IMR-90 (cell line): ENCODE measurements around the gene P2RX7. TPM values are rescaled to one million over a fixed set of nuclear protein-coding genes. Genes with fewer than 3 reads are reported as not detected.

Experiments
- ATAC-seq: fragments of 200-7000 bp; cut with Tn5 transposase; 2 replicates; pipeline ENCODE4 v1.9.1; 2020; ENCODE audit warnings: low read depth, mild to moderate bottlenecking, moderate library complexity
- BruUV-seq: library from RNA; stranded (reverse); fragments of 400-500 nt; replicated peaks from 2 replicates; lab custom pipeline; 2021; lab: Mats Ljungman, UMichigan
- CTCF ChIA-PET: fragments of 300-600 bp; formaldehyde crosslinking; extraction: SDS; loops from one replicate; lab custom pipeline; 2021; ENCODE audit warnings: antibody characterized with exemption; lab: Yijun Ruan, JAX
- POLR2A ChIA-PET: fragments of 300-600 bp; sonication (Branson Sonifier 250); formaldehyde crosslinking; loops from one replicate; lab custom pipeline; 2022; ENCODE audit warnings: antibody characterized with exemption; ENCODE audit not compliant: unreplicated experiment; lab: Charles Lee
- DNase-seq: peaks from one replicate; pipeline ENCODE4 v3.0.0; 2013
- H2AFZ ChIP-seq: replicated peaks from 2 replicates; pipeline ENCODE3; 2013; ENCODE audit warnings: low read length, mild to moderate bottlenecking; ENCODE audit not compliant: poor library complexity
- H2AK5ac ChIP-seq: 2 replicates; pipeline ENCODE4 v1.6.1; 2013; ENCODE audit warnings: low read depth, low read length, inconsistent platforms
- H2AK9ac ChIP-seq: replicated peaks from 2 replicates; pipeline ENCODE3; 2013; ENCODE audit warnings: mild to moderate bottlenecking, low read depth, low read length, moderate library complexity; ENCODE audit not compliant: poor library complexity
- H2BK120ac ChIP-seq: 2 replicates; pipeline ENCODE4 v1.6.1; 2013; ENCODE audit warnings: low read depth, low read length, inconsistent platforms
- H2BK15ac ChIP-seq: 3 replicates; pipeline ENCODE4 v1.6.1; 2013; ENCODE audit warnings: low read depth, low read length, inconsistent platforms
- H2BK20ac ChIP-seq: 2 replicates; pipeline ENCODE4 v1.6.1; 2013; ENCODE audit warnings: low read depth, mild to moderate bottlenecking, inconsistent platforms, low read length, moderate library complexity
- H2BK5ac ChIP-seq: 2 replicates; pipeline ENCODE4 v1.6.1; 2013; ENCODE audit warnings: mild to moderate bottlenecking, low read depth, low read length, inconsistent platforms; ENCODE audit not compliant: poor library complexity, severe bottlenecking
- H3K14ac ChIP-seq: replicated peaks from 2 replicates; pipeline ENCODE4 v1.6.1; 2013; ENCODE audit warnings: low read depth, low read length, inconsistent platforms
- H3K18ac ChIP-seq: 2 replicates; pipeline ENCODE4 v1.6.1; 2013; ENCODE audit warnings: low read depth, low read length, control low read depth
- H3K23ac ChIP-seq: 2 replicates; pipeline ENCODE4 v1.6.1; 2013; ENCODE audit warnings: low read depth, low read length, inconsistent platforms
- H3K27ac ChIP-seq: 2 replicates; pipeline ENCODE4 v1.5.1; 2013; ENCODE audit warnings: mild to moderate bottlenecking, control low read depth, low read length; ENCODE audit not compliant: insufficient read depth
- H3K27me3 ChIP-seq: 2 replicates; pipeline ENCODE4 v1.6.1; 2013; ENCODE audit warnings: low read length; ENCODE audit not compliant: control insufficient read depth, insufficient read depth
- H3K36me3 ChIP-seq: 2 replicates; pipeline ENCODE4 v1.6.1; 2013; ENCODE audit warnings: low read length, mixed read lengths; ENCODE audit not compliant: control insufficient read depth, insufficient read depth
- H3K4ac ChIP-seq: 2 replicates; pipeline ENCODE4 v1.6.1; 2013; ENCODE audit warnings: low read depth, low read length, inconsistent platforms
- H3K4me1 ChIP-seq: 2 replicates; pipeline ENCODE4 v1.6.1; 2013; ENCODE audit warnings: low read length, mixed read lengths; ENCODE audit not compliant: control insufficient read depth, insufficient read depth
- H3K4me2 ChIP-seq: 2 replicates; pipeline ENCODE4 v1.6.1; 2013; ENCODE audit warnings: low read depth, mild to moderate bottlenecking, control low read depth, low read length, moderate library complexity
- H3K4me3 ChIP-seq: 2 replicates; pipeline ENCODE4 v1.5.1; 2013; ENCODE audit warnings: low read depth, mild to moderate bottlenecking, control low read depth, low read length, moderate library complexity; ENCODE audit not compliant: insufficient read depth
- H3K56ac ChIP-seq: 2 replicates; pipeline ENCODE4 v1.6.1; 2013; ENCODE audit warnings: low read length, inconsistent platforms; ENCODE audit not compliant: insufficient read depth; ENCODE audit errors: extremely low read depth
- H3K79me1 ChIP-seq, 2 experiments: 2 replicates each; pipeline ENCODE4 v1.6.1; 2013; ENCODE audit warnings: low read length in 2 of 2, inconsistent platforms in 1 of 2, low read depth in 1 of 2
- H3K9ac ChIP-seq: 2 replicates; pipeline ENCODE4 v1.6.1; 2013; ENCODE audit warnings: low read depth, low read length, control low read depth
- H3K9me1 ChIP-seq: 2 replicates; pipeline ENCODE4 v1.6.1; 2013; ENCODE audit warnings: low read length, inconsistent platforms; ENCODE audit not compliant: insufficient read depth
- H3K9me3 ChIP-seq: 2 replicates; pipeline ENCODE4 v1.6.1; 2013; ENCODE audit warnings: low read length; ENCODE audit not compliant: control insufficient read depth, insufficient read depth
- H4K20me1 ChIP-seq: 2 replicates; pipeline ENCODE4 v1.6.1; 2013; ENCODE audit warnings: low read length, inconsistent platforms; ENCODE audit not compliant: insufficient read depth
- H4K5ac ChIP-seq: 2 replicates; pipeline ENCODE4 v1.6.1; 2013; ENCODE audit warnings: mild to moderate bottlenecking, low read depth, low read length, control low read depth
- H4K8ac ChIP-seq, 2 experiments: 2 replicates each; pipeline ENCODE4 v1.6.1; 2013; ENCODE audit warnings: low read depth in 2 of 2, low read length in 2 of 2, control low read depth in 1 of 2, inconsistent platforms in 1 of 2
- H4K91ac ChIP-seq: 2 replicates; pipeline ENCODE4 v1.6.1; 2013; ENCODE audit warnings: low read depth, low read length, inconsistent platforms; ENCODE audit not compliant: insufficient read depth
- BHLHE40 ChIP-seq: fragments of 150-350 bp; IDR thresholded peaks from 2 replicates; pipeline ENCODE4 v1.6.1; 2016; ENCODE audit warnings: mild to moderate bottlenecking, low read depth, low read length
- CHD1 ChIP-seq: IDR thresholded peaks from 2 replicates; pipeline ENCODE4 v1.6.1; 2012; ENCODE audit warnings: low read depth, low read length, improper control_type of control experiment
- FOS ChIP-seq: fragments of 150-350 bp; IDR thresholded peaks from 2 replicates; pipeline ENCODE4 v1.6.1; 2016; ENCODE audit warnings: low read depth, low read length
- MAFK ChIP-seq: IDR thresholded peaks from 2 replicates; pipeline ENCODE4 v1.6.1; 2012; ENCODE audit warnings: low read depth, low read length, improper control_type of control experiment
- MAZ ChIP-seq: IDR thresholded peaks from 2 replicates; pipeline ENCODE4 v1.6.1; 2012; ENCODE audit warnings: low read depth, mild to moderate bottlenecking, low read length, improper control_type of control experiment, moderate library complexity, borderline replicate concordance
- MXI1 ChIP-seq: IDR thresholded peaks from 2 replicates; pipeline ENCODE4 v1.6.1; 2012; ENCODE audit warnings: low read depth, mild to moderate bottlenecking, low read length, moderate library complexity, borderline replicate concordance
- POLR2A ChIP-seq: IDR thresholded peaks from 2 replicates; pipeline ENCODE4 v1.6.1; 2012; ENCODE audit warnings: mild to moderate bottlenecking, low read depth, low read length
- RCOR1 ChIP-seq: IDR thresholded peaks from 2 replicates; pipeline ENCODE4 v1.6.1; 2012; ENCODE audit warnings: mild to moderate bottlenecking, low read length, improper control_type of control experiment; ENCODE audit not compliant: insufficient replicate concordance
- RFX5 ChIP-seq: IDR thresholded peaks from 2 replicates; pipeline ENCODE4 v1.8.0; 2012; ENCODE audit warnings: low read depth, mild to moderate bottlenecking, low read length, moderate library complexity
- SMC3 ChIP-seq: fragments of 150-350 bp; IDR thresholded peaks from 2 replicates; pipeline ENCODE4 v1.6.1; 2016; ENCODE audit warnings: low read depth, mild to moderate bottlenecking, antibody characterized with exemption, low read length, moderate library complexity
- USF2 ChIP-seq: fragments of 150-350 bp; IDR thresholded peaks from 2 replicates; pipeline ENCODE4 v1.6.1; 2017; ENCODE audit warnings: mild to moderate bottlenecking, antibody characterized with exemption, low read length, low read depth
- WGBS, 2 experiments: methylation state at CpG; one replicate each; pipeline versions ENCODE4 v1.1.5 to v1.1.7; 2013; ENCODE audit warnings: missing lambda C conversion rate in 2 of 2; ENCODE audit not compliant: insufficient read length in 1 of 2; ENCODE audit errors: extremely low coverage in 2 of 2; 5-methylcytosine and 5-hydroxymethylcytosine counted together
- dilution Hi-C: fragments of 300-500 bp; cut with HindIII; formaldehyde crosslinking; loops from one replicate; pipeline ENCODE4 v1.14.3; 2018; ENCODE audit warnings: low sequenced_read_pairs; ENCODE audit not compliant: unreplicated experiment
- in situ Hi-C: fragments of 300-500 bp; cut with MboI; formaldehyde crosslinking; loops from 3 replicates; pipeline ENCODE4 v1.14.3; 2019; ENCODE audit warnings: low sequenced_read_pairs, inconsistent platforms, mixed read lengths
- intact Hi-C: fragments of 100-400 bp; cut with micrococcal nuclease; formaldehyde crosslinking; loops from 2 replicates; pipeline ENCODE4 v1.10.0; 2022
- polyA plus RNA-seq, 3 experiments: library from polyadenylated mRNA; depleted of rRNA; stranded (reverse); fragments of >200 nt; gene quantifications; 2 replicates each; pipeline ENCODE4 v1.2.3, GENCODE V29; 2012; ENCODE audit warnings: low replicate concordance in 1 of 3
- total RNA-seq: library from RNA; depleted of rRNA; stranded (reverse); fragments of >200 nt; gene quantifications from 2 replicates; pipeline ENCODE4 v1.2.3, GENCODE V29; 2012

The P2RX7 gene
- total and polyA plus RNA-seq, 2 of the 4 experiments (the other 2 are of a cell fraction), result 0.07 to 0.18 TPM

- H2BK5ac ChIP-seq, result no peak overlapping the region
- dilution Hi-C loops, result no loop called here
Observed at GRCh38 chr12:121162384-121162783, 29.7 kb downstream of the P2RX7 start.

More at GRCh38 chr12:121162384-121162783, 29.7 kb downstream of the P2RX7 start:
- Histone ChIP-seq H2BK120ac (no peak overlapping the region), H3K4me3 (no peak overlapping the region), H2AK5ac (no peak overlapping the region), H3K14ac (no peak overlapping the region), H4K20me1 (no peaks in the 10 kb centered on the region), H2BK20ac (no peak overlapping the region), H2AK9ac (no peak overlapping the region), H3K9ac (no peak overlapping the region), H3K27me3 (peaks cover 16% of the 10 kb centered on the region), H4K8ac (no peak overlapping the region), H3K79me1 (no peaks in the 10 kb centered on the region), H3K36me3 (no peaks in the 10 kb centered on the region), H4K5ac (no peak overlapping the region), H3K27ac (no peak overlapping the region), H2AFZ (no peak overlapping the region), H2BK15ac (no peak overlapping the region), H3K9me1 (no peaks in the 10 kb centered on the region), H4K91ac (no peak overlapping the region), H3K23ac (no peak overlapping the region), H3K56ac (no peak overlapping the region), H3K4me2 (no peak overlapping the region), H3K9me3 (peaks cover 8% of the 10 kb centered on the region), H3K18ac (no peak overlapping the region), H3K4ac (no peak overlapping the region), H3K4me1 (no peaks in the 10 kb centered on the region)
- intact Hi-C loops (no loop called here), in situ Hi-C loops (no loop called here)
- DNase-seq (no peak), ATAC-seq (no peak)
- ChIA-PET POLR2A (no interaction called here), CTCF (no interaction called here)
- TF ChIP-seq BHLHE40 (no peak), SMC3 (no peak), FOS (no peak), RFX5 (no peak), MXI1 (no peak), MAFK (no peak), MAZ (no peak), CHD1 (no peak), RCOR1 (no peak), USF2 (no peak), POLR2A (no peak)
- no CpG with 5 or more reads among the region's 10 CpGs for WGBS, 2 experiments
- no TSS peak for BruUV-seq
